ENCODE measurements around the gene NOP58. TPM values are rescaled to one million over a fixed set of nuclear protein-coding genes. Genes with fewer than 3 reads are reported as not detected.
"Not testable (repeated sequence)": the region's sequence is repeated elsewhere in the genome, so short reads cannot be mapped to it uniquely, and the experiment has no call there.

Gene NOP58
- total RNA-seq, 4 donors from 2014 or later: 18.6 to 93.3 (median 53.6) TPM

- no peaks in the 10 kb centered on the region for H3K27me3 ChIP-seq
- no peaks in the 10 kb centered on the region for H3K4me1 ChIP-seq
- no peaks in the 10 kb centered on the region for H3K9me3 ChIP-seq
- TF ChIP-seq POLR2A (IDR thresholded peaks at IDR 0.05) (no peak), CTCF (IDR thresholded peaks at IDR 0.05) (no peak)
- H3K36me3 ChIP-seq: peaks cover 0 to 52% (median 0%) of the 10 kb centered on the region in 3 donors
- no peak overlapping the region for H3K4me3 ChIP-seq
- no peak overlapping the region for H3K27ac ChIP-seq
- no peak for DNase-seq
These were observed 42.1 kb downstream of the NOP58 start for GRCh38 chr2:202307690-202308089.

GRCh38 chr2:202311823-202312388 is 46.3 kb downstream of the NOP58 start:
- H3K27me3 ChIP-seq: no peaks in the 10 kb centered on the region
- peaks cover 0 to under 1% (median 0%) of the 10 kb centered on the region in 4 donors for H3K4me1 ChIP-seq
- peaks cover 0 to 10% (median 0%) of the 10 kb centered on the region in 3 donors for H3K36me3 ChIP-seq
- no peak for DNase-seq
- H3K9me3 ChIP-seq: no peaks in the 10 kb centered on the region
- H3K27ac ChIP-seq: no peak overlapping the region
- no peak overlapping the region for H3K4me3 ChIP-seq
- no peak for TF ChIP-seq POLR2A (IDR thresholded peaks at IDR 0.05)
- no peak for TF ChIP-seq CTCF (IDR thresholded peaks at IDR 0.05)

- Histone ChIP-seq H3K9me3 (no peaks in the 10 kb centered on the region), H3K27me3 (no peaks in the 10 kb centered on the region), H3K4me1 (peaks cover 0 to 10% (median 0%) of the 10 kb centered on the region in 4 donors), H3K36me3 (peaks cover 0 to 8% (median 0%) of the 10 kb centered on the region in 3 donors), H3K4me3 (no peak overlapping the region), H3K27ac (no peak overlapping the region)
- no peak for DNase-seq
- no peak for TF ChIP-seq POLR2A (IDR thresholded peaks at IDR 0.05)
- TF ChIP-seq CTCF (IDR thresholded peaks at IDR 0.05): no peak
These were observed 48.6 kb downstream of the NOP58 start for GRCh38 chr2:202314116-202314515.

- TF ChIP-seq CTCF (IDR thresholded peaks at IDR 0.05) (no peak), POLR2A (IDR thresholded peaks at IDR 0.05) (no peak)
- no peaks in the 10 kb centered on the region for H3K27me3 ChIP-seq
- no peaks in the 10 kb centered on the region for H3K9me3 ChIP-seq
- peak in 1 of 3 donors; percentile 63 for DNase-seq
- peaks cover 0 to 10% (median 0%) of the 10 kb centered on the region in 4 donors for H3K4me1 ChIP-seq
- H3K36me3 ChIP-seq: no peaks in the 10 kb centered on the region
- no peak overlapping the region for H3K4me3 ChIP-seq
- H3K27ac ChIP-seq: no peak overlapping the region
These were observed 51.7 kb downstream of the NOP58 start for GRCh38 chr2:202317080-202317857.

GRCh38 chr2:202320362-202320761 is 54.8 kb downstream of the NOP58 start:
- not testable (repeated sequence) for H3K4me1 ChIP-seq, H3K27me3 ChIP-seq, H3K9me3 ChIP-seq, H3K36me3 ChIP-seq, H3K27ac ChIP-seq, DNase-seq, H3K4me3 ChIP-seq

GRCh38 chr2:202322435-202322834 is 56.9 kb downstream of the NOP58 start:
- TF ChIP-seq CTCF (IDR thresholded peaks at IDR 0.05) (no peak), POLR2A (IDR thresholded peaks at IDR 0.05) (no peak)
- Histone ChIP-seq H3K27ac (no peak overlapping the region), H3K4me3 (no peak overlapping the region), H3K27me3 (no peaks in the 10 kb centered on the region), H3K4me1 (peaks cover 0 to 4% (median 0%) of the 10 kb centered on the region in 4 donors), H3K9me3 (no peaks in the 10 kb centered on the region), H3K36me3 (no peaks in the 10 kb centered on the region)
- no peak for DNase-seq
